Right cardiac atrium (tissue), 5 donors: ENCODE data around the gene GLS. TPM values are rescaled to one million over a fixed set of nuclear protein-coding genes. Genes with fewer than 3 reads are reported as not detected.
"Not testable (repeated sequence)": the region's sequence is repeated elsewhere in the genome, so short reads cannot be mapped to it uniquely, and the experiment has no call there.

Experiments
- ATAC-seq, 2 donors: fragments of 200-7000 bp; cut with Tn5 transposase; one replicate each; pipeline versions ENCODE4 v1.8.0 to v1.9.1; 2020; ENCODE audit warnings: moderate library complexity in 2 of 2, mild to moderate bottlenecking in 1 of 2
- DNase-seq, 3 donors: peaks; one replicate each; pipeline ENCODE4 v3.0.0-alpha.2; 2020
- H3K27ac ChIP-seq: one replicate; pipeline ENCODE4 v1.5.1; 2013; ENCODE audit warnings: mild to moderate bottlenecking, low read length, control low read depth, moderate library complexity
- H3K27me3 ChIP-seq: one replicate; pipeline ENCODE4 v1.6.1; 2013; ENCODE audit not compliant: control insufficient read depth, insufficient read depth
- H3K4me1 ChIP-seq: one replicate; pipeline ENCODE4 v1.6.1; 2013; ENCODE audit warnings: low read length; ENCODE audit not compliant: control insufficient read depth, insufficient read depth
- H3K4me3 ChIP-seq: one replicate; pipeline ENCODE4 v1.5.1; 2013; ENCODE audit warnings: low read length, control low read depth
- H3K9me3 ChIP-seq: one replicate; pipeline ENCODE4 v1.6.1; 2013; ENCODE audit warnings: low read length; ENCODE audit not compliant: control insufficient read depth
- WGBS: extraction: QIAGEN DNeasy Blood & Tissue Kit; methylation state at CpG from one replicate; pipeline ENCODE4 v1.1.7; 2013; 5-methylcytosine and 5-hydroxymethylcytosine counted together
- intact Hi-C, 4 donors: fragments of 100-400 bp; cut with DNase I; formaldehyde crosslinking; loops; one replicate each; pipeline versions ENCODE4 v1.11.0 to v1.14.0; 2022 to 2023
- polyA plus RNA-seq: library from polyadenylated mRNA; stranded (reverse); fragments of 200-250 nt; gene quantifications from one replicate; pipeline ENCODE4 v1.2.3, GENCODE V29; 2013
- total RNA-seq, 4 donors: library from RNA; stranded (reverse); fragmentation: NEBNext Ultra II Directional; extraction: Animal tissue kit (Norgen Biotek cat#: 25700); gene quantifications; one replicate each; pipeline ENCODE4 v1.2.1, GENCODE V29; 2021
- donor health status: healthy with polysubstance abuse.
- donor health status: DM: no; HTN: yes; CAD: no.
- donor health status: DM: no; HTN: no; CAD: no.
- donor health status: DM: no; HTN: yes; CAD: no; lungs with severe emphysema.
- donor health status: DM: yes; HTN: yes; CAD: no.

GLS gene
- total and polyA plus RNA-seq, 5 donors, result 33.4 to 106 (median 90.2) TPM

GRCh38 chr2:190981733-190982132 lies 101.1 kb downstream of the GLS start:
- H3K27ac ChIP-seq, result no peak overlapping the region

GRCh38 chr2:190982262-190983034 lies 101.8 kb downstream of the GLS start:
- Histone ChIP-seq H3K27me3 (no peaks in the 10 kb centered on the region), H3K4me1 (peaks cover 10% of the 10 kb centered on the region), H3K4me3 (no peak overlapping the region), H3K9me3 (no peaks in the 10 kb centered on the region), H3K27ac (no peak overlapping the region)
- DNase-seq (no peak), ATAC-seq (no peak)
- intact Hi-C loops, result no loop called here
- WGBS, result 88% methylated on average over 8 of the region's 8 CpGs

More at GRCh38 chr2:190981733-190982132, 101.1 kb downstream of the GLS start:
- ATAC-seq (no peak), DNase-seq (no peak)
- Histone ChIP-seq H3K9me3 (no peaks in the 10 kb centered on the region), H3K4me3 (no peak overlapping the region), H3K27me3 (no peaks in the 10 kb centered on the region), H3K4me1 (peaks cover 10% of the 10 kb centered on the region)
- 92% methylated on average over 1 of the region's 1 CpG for WGBS
- intact Hi-C loops, result no loop called here

GRCh38 chr2:190984595-190984994 lies 104.0 kb downstream of the GLS start:
- H3K4me3 ChIP-seq, result no peak overlapping the region
- intact Hi-C loops, result no loop called here
- H3K9me3 ChIP-seq, result no peaks in the 10 kb centered on the region
- WGBS, result 82% methylated on average over 5 of the region's 5 CpGs
- no peak for DNase-seq
- H3K27ac ChIP-seq, result no peak overlapping the region
- peak in 1 of 2 donors; percentile 38 for ATAC-seq
- peaks cover 6% of the 10 kb centered on the region for H3K4me1 ChIP-seq
- H3K27me3 ChIP-seq, result no peaks in the 10 kb centered on the region

- DNase-seq, result no peak
- Histone ChIP-seq H3K9me3 (no peaks in the 10 kb centered on the region), H3K27me3 (no peaks in the 10 kb centered on the region), H3K27ac (no peak overlapping the region), H3K4me3 (no peak overlapping the region), H3K4me1 (no peaks in the 10 kb centered on the region)
- peak in 1 of 2 donors; percentile 8 for ATAC-seq
- WGBS, result 79% methylated on average over 13 of the region's 13 CpGs
- intact Hi-C loops, result no loop called here
These were observed 105.8 kb downstream of the GLS start for GRCh38 chr2:190986221-190986953.

GRCh38 chr2:190987116-190987515 lies 106.5 kb downstream of the GLS start:
- DNase-seq (no peak), ATAC-seq (no peak)
- no peak overlapping the region for H3K4me3 ChIP-seq
- no peaks in the 10 kb centered on the region for H3K9me3 ChIP-seq
- no peak overlapping the region for H3K27ac ChIP-seq
- intact Hi-C loops, result no loop called here
- 97% methylated on average over 1 of the region's 1 CpG for WGBS
- H3K27me3 ChIP-seq, result no peaks in the 10 kb centered on the region
- no peaks in the 10 kb centered on the region for H3K4me1 ChIP-seq

- Histone ChIP-seq H3K9me3 (no peaks in the 10 kb centered on the region), H3K4me1 (no peaks in the 10 kb centered on the region), H3K4me3 (no peak overlapping the region), H3K27ac (no peak overlapping the region), H3K27me3 (no peaks in the 10 kb centered on the region)
- DNase-seq (no peak), ATAC-seq (no peak)
- intact Hi-C loops, result no loop called here
- WGBS, result 94% methylated on average over 5 of the region's 5 CpGs
These were observed 107.3 kb downstream of the GLS start for GRCh38 chr2:190987938-190988337.

- ATAC-seq (no peak), DNase-seq (no peak)
- intact Hi-C loops, result no loop called here
- Histone ChIP-seq H3K4me3 (no peak overlapping the region), H3K9me3 (no peaks in the 10 kb centered on the region), H3K27me3 (no peaks in the 10 kb centered on the region), H3K27ac (no peak overlapping the region), H3K4me1 (no peaks in the 10 kb centered on the region)
- 90% methylated on average over 3 of the region's 3 CpGs for WGBS
These were observed 108.3 kb downstream of the GLS start for GRCh38 chr2:190988910-190989309.

GRCh38 chr2:190990132-190990531 lies 109.5 kb downstream of the GLS start:
- DNase-seq (no peak), ATAC-seq (no peak)
- 83% methylated on average over 6 of the region's 6 CpGs for WGBS
- H3K4me3 ChIP-seq, result no peak overlapping the region
- no peak overlapping the region for H3K27ac ChIP-seq
- no peaks in the 10 kb centered on the region for H3K9me3 ChIP-seq
- no peaks in the 10 kb centered on the region for H3K27me3 ChIP-seq
- H3K4me1 ChIP-seq, result no peaks in the 10 kb centered on the region
- intact Hi-C loops, result no loop called here

GRCh38 chr2:190993292-190993643 lies 112.6 kb downstream of the GLS start:
- DNase-seq (no peak), ATAC-seq (no peak)
- Histone ChIP-seq H3K27ac (no peak overlapping the region), H3K4me1 (no peaks in the 10 kb centered on the region), H3K4me3 (no peak overlapping the region), H3K9me3 (no peaks in the 10 kb centered on the region), H3K27me3 (no peaks in the 10 kb centered on the region)
- intact Hi-C loops, result no loop called here
- 93% methylated on average over 6 of the region's 6 CpGs for WGBS

GRCh38 chr2:190994148-190994547 lies 113.5 kb downstream of the GLS start:
- Histone ChIP-seq H3K27me3 (no peaks in the 10 kb centered on the region), H3K27ac (no peak overlapping the region), H3K4me3 (no peak overlapping the region), H3K9me3 (no peaks in the 10 kb centered on the region), H3K4me1 (no peaks in the 10 kb centered on the region)
- intact Hi-C loops, result no loop called here
- 98% methylated on average over 7 of the region's 7 CpGs for WGBS
- DNase-seq (no peak), ATAC-seq (no peak)

GRCh38 chr2:190995315-190995714 lies 114.7 kb downstream of the GLS start:
- H3K27ac ChIP-seq, H3K4me3 ChIP-seq, H3K9me3 ChIP-seq, H3K4me1 ChIP-seq, H3K27me3 ChIP-seq, DNase-seq, ATAC-seq, intact Hi-C loops: not testable (repeated sequence)
- WGBS, result 95% methylated on average over 3 of the region's 3 CpGs
